ENCODE measurements around the gene CARS2.

- TF ChIP-seq, protein P1, sequence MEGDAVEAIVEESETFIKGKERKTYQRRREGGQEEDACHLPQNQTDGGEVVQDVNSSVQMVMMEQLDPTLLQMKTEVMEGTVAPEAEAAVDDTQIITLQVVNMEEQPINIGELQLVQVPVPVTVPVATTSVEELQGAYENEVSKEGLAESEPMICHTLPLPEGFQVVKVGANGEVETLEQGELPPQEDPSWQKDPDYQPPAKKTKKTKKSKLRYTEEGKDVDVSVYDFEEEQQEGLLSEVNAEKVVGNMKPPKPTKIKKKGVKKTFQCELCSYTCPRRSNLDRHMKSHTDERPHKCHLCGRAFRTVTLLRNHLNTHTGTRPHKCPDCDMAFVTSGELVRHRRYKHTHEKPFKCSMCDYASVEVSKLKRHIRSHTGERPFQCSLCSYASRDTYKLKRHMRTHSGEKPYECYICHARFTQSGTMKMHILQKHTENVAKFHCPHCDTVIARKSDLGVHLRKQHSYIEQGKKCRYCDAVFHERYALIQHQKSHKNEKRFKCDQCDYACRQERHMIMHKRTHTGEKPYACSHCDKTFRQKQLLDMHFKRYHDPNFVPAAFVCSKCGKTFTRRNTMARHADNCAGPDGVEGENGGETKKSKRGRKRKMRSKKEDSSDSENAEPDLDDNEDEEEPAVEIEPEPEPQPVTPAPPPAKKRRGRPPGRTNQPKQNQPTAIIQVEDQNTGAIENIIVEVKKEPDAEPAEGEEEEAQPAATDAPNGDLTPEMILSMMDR (IDR thresholded peaks at IDR 0.05), result no peak
- TF ChIP-seq POLR2A (IDR thresholded peaks at IDR 0.05), result no peak
Observed at GRCh38 chr13:110684388-110685056, 21.4 kb downstream of the CARS2 start.

Measured in uterus (tissue), 2 donors.